ENCODE results near the gene COL4A2.

Gene COL4A2

GRCh38 chr13:110323172-110323891, 16.2 kb downstream of the COL4A2 start:
- DNase-seq: no peak

GRCh38 chr13:110324026-110324749, 17.1 kb downstream of the COL4A2 start:
- no peak for DNase-seq

- DNase-seq: no peak
Observed at GRCh38 chr13:110326263-110326904, 19.3 kb downstream of the COL4A2 start.

GRCh38 chr13:110327051-110327721, 20.1 kb downstream of the COL4A2 start:
- no peak for DNase-seq

- DNase-seq: no peak
Observed at GRCh38 chr13:110328573-110328972, 21.5 kb downstream of the COL4A2 start.

- DNase-seq: no peak
Observed at GRCh38 chr13:110329258-110329657, 22.2 kb downstream of the COL4A2 start.

- DNase-seq: no peak
Observed at GRCh38 chr13:110329798-110330461, 22.8 kb downstream of the COL4A2 start.

- no peak for DNase-seq
Observed at GRCh38 chr13:110330491-110331011, 23.5 kb downstream of the COL4A2 start.

GRCh38 chr13:110331362-110331761, 24.3 kb downstream of the COL4A2 start:
- DNase-seq: no peak

- no peak for DNase-seq
Observed at GRCh38 chr13:110332750-110333149, 25.7 kb downstream of the COL4A2 start.

GRCh38 chr13:110333837-110334236, 26.8 kb downstream of the COL4A2 start:
- DNase-seq: no peak

- DNase-seq: no peak
Observed at GRCh38 chr13:110334256-110334655, 27.2 kb downstream of the COL4A2 start.

GRCh38 chr13:110334841-110335490, 27.9 kb downstream of the COL4A2 start:
- no peak for DNase-seq

- DNase-seq: no peak
Observed at GRCh38 chr13:110336108-110336507, 29.0 kb downstream of the COL4A2 start.

- DNase-seq: no peak
Observed at GRCh38 chr13:110336681-110337080, 29.6 kb downstream of the COL4A2 start.

GRCh38 chr13:110337247-110337646, 30.2 kb downstream of the COL4A2 start:
- DNase-seq: no peak

GRCh38 chr13:110338441-110339101, 31.5 kb downstream of the COL4A2 start:
- no peak for DNase-seq

GRCh38 chr13:110339263-110339662, 32.2 kb downstream of the COL4A2 start:
- DNase-seq: no peak

GRCh38 chr13:110339975-110340550, 33.0 kb downstream of the COL4A2 start:
- no peak for DNase-seq

- no peak for DNase-seq
Observed at GRCh38 chr13:110340812-110341444, 33.8 kb downstream of the COL4A2 start.
